WTC11 (cell line): ENCODE data around the gene TMEM17. TPM values are rescaled to one million over a fixed set of nuclear protein-coding genes. Genes with fewer than 3 reads are reported as not detected.

ENCODE experiments used
- ATAC-seq: fragments of 200-7000 bp; cut with Tn5 transposase; 2 replicates; pipeline ENCODE4 v1.10.0; 2021; ENCODE audit warnings: mild to moderate bottlenecking, moderate library complexity
- CTCF ChIA-PET: fragments of 300-600 bp; sonication (Branson Sonifier 250); formaldehyde crosslinking; loops from one replicate; lab custom pipeline; 2021; ENCODE audit warnings: antibody characterized with exemption; lab: Charles Lee
- POLR2A ChIA-PET: fragments of 350-600 bp; sonication (Branson Sonifier 250); formaldehyde crosslinking; loops from one replicate; lab custom pipeline; 2021; ENCODE audit warnings: antibody characterized with exemption; lab: Charles Lee
- DNase-seq: peaks from one replicate; pipeline ENCODE4 v3.0.0; 2021; ENCODE audit warnings: low spot score
- H3K27ac Mint-ChIP-seq: 2 replicates; pipeline ENCODE4 v1.8.0; 2021; ENCODE audit warnings: mixed read lengths
- H3K27me3 Mint-ChIP-seq: 2 replicates; pipeline ENCODE4 v1.8.0; 2021; ENCODE audit warnings: low read depth, mild to moderate bottlenecking, moderate library complexity, mixed read lengths
- H3K36me3 Mint-ChIP-seq: 2 replicates; pipeline ENCODE4 v1.8.0; 2021; ENCODE audit warnings: mixed read lengths
- H3K4me1 Mint-ChIP-seq: 2 replicates; pipeline ENCODE4 v1.8.0; 2022; ENCODE audit warnings: mixed read lengths
- H3K4me3 Mint-ChIP-seq: 2 replicates; pipeline ENCODE4 v1.8.0; 2021; ENCODE audit warnings: mild to moderate bottlenecking, moderate library complexity, mixed read lengths
- H3K9me3 Mint-ChIP-seq: 2 replicates; pipeline ENCODE4 v1.8.0; 2021; ENCODE audit warnings: mixed read lengths
- ATF2 ChIP-seq: sonication (generic); formaldehyde crosslinking; IDR thresholded peaks from 2 replicates; pipeline ENCODE4 v1.8.1; 2022; ENCODE audit warnings: low read depth, missing genetic modification reagents, borderline replicate concordance
- E2F1 ChIP-seq: sonication (generic); formaldehyde crosslinking; IDR thresholded peaks from 2 replicates; pipeline ENCODE4 v1.8.0; 2022; ENCODE audit warnings: mild to moderate bottlenecking, missing genetic modification reagents
- ERG ChIP-seq: fragments of 250-450 bp; sonication (Bioruptor Pico); IDR thresholded peaks from 2 replicates; pipeline ENCODE4 v1.8.0; 2021; ENCODE audit warnings: mild to moderate bottlenecking
- ESRRA ChIP-seq: sonication (generic); formaldehyde crosslinking; IDR thresholded peaks from 2 replicates; pipeline ENCODE4 v1.8.1; 2022; ENCODE audit warnings: mild to moderate bottlenecking, missing genetic modification reagents, borderline replicate concordance
- ETV6 ChIP-seq: sonication (generic); formaldehyde crosslinking; IDR thresholded peaks from 2 replicates; pipeline ENCODE4 v1.8.1; 2022; ENCODE audit warnings: mild to moderate bottlenecking, missing genetic modification reagents
- HMGA2 ChIP-seq: fragments of 250-450 bp; sonication (Bioruptor Pico); IDR thresholded peaks from 2 replicates; pipeline ENCODE4 v1.4.0; 2021; ENCODE audit warnings: mild to moderate bottlenecking, moderate library complexity
- MAX ChIP-seq: sonication (generic); formaldehyde crosslinking; IDR thresholded peaks from 2 replicates; pipeline ENCODE4 v1.8.0; 2022; ENCODE audit warnings: mild to moderate bottlenecking, missing genetic modification reagents
- MYBL2 ChIP-seq: sonication (generic); formaldehyde crosslinking; IDR thresholded peaks from 2 replicates; pipeline ENCODE4 v1.8.1; 2023; ENCODE audit warnings: mild to moderate bottlenecking, moderate library complexity, missing genetic modification reagents
- NFATC4 ChIP-seq: fragments of 250-450 bp; sonication (Bioruptor Pico); IDR thresholded peaks from 2 replicates; pipeline ENCODE4 v1.9.0; 2021; ENCODE audit warnings: mild to moderate bottlenecking
- NFYB ChIP-seq: sonication (generic); formaldehyde crosslinking; conservative IDR thresholded peaks from 2 replicates; pipeline ENCODE4 v1.8.0; 2022; ENCODE audit warnings: low read depth, missing genetic modification reagents
- OVOL2 ChIP-seq: fragments of 250-450 bp; sonication (Bioruptor Pico); IDR thresholded peaks from 2 replicates; pipeline ENCODE4 v1.9.0; 2021; ENCODE audit warnings: mild to moderate bottlenecking, borderline replicate concordance
- STAT6 ChIP-seq: sonication (generic); formaldehyde crosslinking; conservative IDR thresholded peaks from 2 replicates; pipeline ENCODE4 v1.8.1; 2023; ENCODE audit warnings: mild to moderate bottlenecking, low read depth, missing genetic modification reagents, moderate library complexity
- TCF7 ChIP-seq: sonication (generic); formaldehyde crosslinking; IDR thresholded peaks from 2 replicates; pipeline ENCODE4 v1.8.0; 2022; ENCODE audit warnings: mild to moderate bottlenecking, low read depth, missing genetic modification reagents, moderate library complexity
- TEAD1 ChIP-seq: sonication (generic); formaldehyde crosslinking; IDR thresholded peaks from 2 replicates; pipeline ENCODE4 v1.8.0; 2022; ENCODE audit warnings: mild to moderate bottlenecking, missing genetic modification reagents
- TEAD4 ChIP-seq: sonication (generic); formaldehyde crosslinking; IDR thresholded peaks from 2 replicates; pipeline ENCODE4 v1.8.0; 2022; ENCODE audit warnings: mild to moderate bottlenecking, missing genetic modification reagents
- USF2 ChIP-seq: sonication (generic); formaldehyde crosslinking; IDR thresholded peaks from 2 replicates; pipeline ENCODE4 v1.8.1; 2023; ENCODE audit warnings: mild to moderate bottlenecking, missing genetic modification reagents, moderate library complexity
- ZNF532 ChIP-seq: fragments of 250-450 bp; sonication (Bioruptor Pico); IDR thresholded peaks from 2 replicates; pipeline ENCODE4 v1.9.0; 2021; ENCODE audit warnings: mild to moderate bottlenecking, borderline replicate concordance
- ZNF671 ChIP-seq: fragments of 250-450 bp; sonication (Bioruptor Pico); IDR thresholded peaks from 2 replicates; pipeline ENCODE4 v1.8.0; 2021; ENCODE audit warnings: mild to moderate bottlenecking
- total RNA-seq: library from RNA; stranded (reverse); gene quantifications from 3 replicates; pipeline ENCODE4 v1.2.3, GENCODE V29; 2021

The TMEM17 gene
- total RNA-seq, 1 experiment from 2014 or later = 1.2 TPM

GRCh38 chr2:62466503-62466854 is 39.5 kb downstream of the TMEM17 start:
- CTCF ChIA-PET = interaction anchor here (0.9 to 3.7 kb wide), 7 partner anchors 9 to 309 kb away, joined by 3 to 34 read pairs (median 4); partner anchors contain the start of gene TMEM17
- no peak for TF ChIP-seq TCF7 (CRISPR knock-in tag)
- TF ChIP-seq STAT6 = no peak
- TF ChIP-seq TEAD1 (CRISPR knock-in tag) = no peak
- TF ChIP-seq ATF2 (CRISPR knock-in tag) = no peak
- TF ChIP-seq ZNF671 (CRISPR knock-in tag) = no peak
- TF ChIP-seq E2F1 (CRISPR knock-in tag) = no peak
- no peak for TF ChIP-seq NFATC4
- TF ChIP-seq HMGA2 (CRISPR knock-in tag) = no peak
- no peak for TF ChIP-seq TEAD4 (CRISPR knock-in tag)
- TF ChIP-seq MAX (CRISPR knock-in tag) = no peak
- TF ChIP-seq OVOL2 (CRISPR knock-in tag) = no peak
- H3K36me3 Mint-ChIP-seq = no peaks in the 10 kb centered on the region
- ATAC-seq (no peak), DNase-seq (no peak)
- peak overlapping the region; percentile 67 for H3K27ac Mint-ChIP-seq
- H3K4me1 Mint-ChIP-seq = peaks cover 52% of the 10 kb centered on the region
- no peaks in the 10 kb centered on the region for H3K9me3 Mint-ChIP-seq
- H3K27me3 Mint-ChIP-seq = no peaks in the 10 kb centered on the region
- POLR2A ChIA-PET = interaction anchor here (1.0 to 1.7 kb wide), 4 partner anchors 9 to 581 kb away, joined by 3 to 7 read pairs (median 4); partner anchors contain the start of gene TMEM17
- H3K4me3 Mint-ChIP-seq = no peak overlapping the region

- Mint-ChIP-seq H3K27me3 (no peaks in the 10 kb centered on the region), H3K27ac (peak overlapping the region; percentile 93), H3K4me3 (no peak overlapping the region), H3K36me3 (no peaks in the 10 kb centered on the region), H3K9me3 (no peaks in the 10 kb centered on the region), H3K4me1 (peaks cover 52% of the 10 kb centered on the region)
- DNase-seq = no peak
- ChIA-PET CTCF (interaction anchor here (0.6 to 3.7 kb wide), 8 partner anchors 9 to 309 kb away, joined by 3 to 34 read pairs (median 4); partner anchors contain the start of gene TMEM17), POLR2A (interaction anchor here (0.6 to 1.7 kb wide), 5 partner anchors 8 to 581 kb away, joined by 3 to 7 read pairs (median 4); partner anchors contain the start of genes EHBP1 and TMEM17)
- peak; percentile 86 for ATAC-seq
- TF ChIP-seq MAX (CRISPR knock-in tag) = no peak
- TF ChIP-seq ZNF532 (CRISPR knock-in tag) = no peak
- TF ChIP-seq E2F1 (CRISPR knock-in tag) = no peak
- no peak for TF ChIP-seq ERG
- TF ChIP-seq NFYB (CRISPR knock-in tag) = no peak
- no peak; the same call in 1 of the 2 replicates for TF ChIP-seq ETV6
- TF ChIP-seq ESRRA = no peak
- TF ChIP-seq USF2 (CRISPR knock-in tag) = no peak
- no peak for TF ChIP-seq MYBL2
Observed at GRCh38 chr2:62465741-62466502, 40.1 kb downstream of the TMEM17 start.
